HepG2 (cell line): Measurements from ENCODE around the gene RABEPK. TPM values are rescaled to one million over a fixed set of nuclear protein-coding genes. Genes with fewer than 3 reads are reported as not detected.
A peak's percentile ranks its signal among the peaks of the same experiment; 100 is the strongest.

Source experiments
- ATF1 ChIP-seq: IDR thresholded peaks from 2 replicates; pipeline ENCODE4 v1.6.1; 2016; ENCODE audit warnings: mild to moderate bottlenecking, control low read depth
- ELF4 ChIP-seq: sonication (generic); formaldehyde crosslinking; IDR thresholded peaks from 2 replicates; pipeline ENCODE4 v1.5.0; 2020; ENCODE audit warnings: missing genetic modification reagents, mild to moderate bottlenecking, moderate library complexity, borderline replicate concordance
- FOXK1 ChIP-seq: sonication (generic); formaldehyde crosslinking; IDR thresholded peaks from 2 replicates; pipeline ENCODE4 v1.4.0; 2020; ENCODE audit warnings: low read depth, missing genetic modification reagents, borderline replicate concordance
- FOXK2 ChIP-seq: fragments of 450-650 bp; IDR thresholded peaks from 2 replicates; pipeline ENCODE4 v1.6.1; 2016
- HBP1 ChIP-seq: IDR thresholded peaks from 2 replicates; pipeline ENCODE4 v1.6.1; 2016; ENCODE audit warnings: low read depth, control low read depth
- HDAC1 ChIP-seq: sonication (generic); formaldehyde crosslinking; IDR thresholded peaks from 2 replicates; pipeline ENCODE4 v1.5.1; 2020; ENCODE audit warnings: mild to moderate bottlenecking, missing genetic modification reagents
- HNRNPK ChIP-seq: fragments of 200-400 bp; formaldehyde crosslinking; IDR thresholded peaks from 2 replicates; pipeline ENCODE4 v1.6.1; 2018; ENCODE audit warnings: low read length, low read depth, moderate library complexity, mild to moderate bottlenecking; ENCODE audit not compliant: poor library complexity, severe bottlenecking
- KDM3A ChIP-seq: IDR thresholded peaks from 2 replicates; pipeline ENCODE4 v1.6.1; 2018; ENCODE audit warnings: low read depth, missing compliant biosample characterization
- MAFF ChIP-seq: IDR thresholded peaks from 2 replicates; pipeline ENCODE4 v1.6.1; 2011; ENCODE audit warnings: low read depth, low read length, improper control_type of control experiment
- MNT ChIP-seq: fragments of 450-650 bp; IDR thresholded peaks from 2 replicates; pipeline ENCODE4 v1.6.1; 2016
- NKX3-1 ChIP-seq: sonication (generic); formaldehyde crosslinking; IDR thresholded peaks from 2 replicates; pipeline ENCODE4 v1.5.0; 2020; ENCODE audit warnings: missing genetic modification reagents
- POLR2A ChIP-seq, 2 experiments: IDR thresholded peaks; 2 replicates each; pipeline ENCODE4 v1.6.1; 2011; ENCODE audit warnings: low read depth in 2 of 2, low read length in 2 of 2, mild to moderate bottlenecking in 1 of 2, moderate library complexity in 1 of 2; ENCODE audit not compliant: insufficient read depth in 1 of 2
- RFX5 ChIP-seq: IDR thresholded peaks from 2 replicates; pipeline ENCODE4 v1.6.1; 2011; ENCODE audit warnings: low read depth, low read length, improper control_type of control experiment
- SOX13 ChIP-seq, 3 experiments: fragments of 450-650 bp in 1 of 3; sonication (generic) in 1 of 3; formaldehyde crosslinking in 1 of 3; IDR thresholded peaks in 2 of 3; conservative IDR thresholded peaks in 1 of 3; 2 replicates each; pipeline versions ENCODE4 v1.5.0 to v1.6.1; 2016 to 2020; ENCODE audit warnings: antibody characterized with exemption in 1 of 3, mild to moderate bottlenecking in 1 of 3, missing compliant biosample characterization in 1 of 3, missing genetic modification reagents in 1 of 3, moderate library complexity in 1 of 3
- SRSF1 ChIP-seq: fragments of 200-400 bp; formaldehyde crosslinking; optimal IDR thresholded peaks from 2 replicates; pipeline ENCODE3; 2017; ENCODE audit warnings: mild to moderate bottlenecking, low read depth, low read length, moderate library complexity
- ZBTB40 ChIP-seq, 2 experiments: fragments of 450-650 bp in 1 of 2; sonication (generic) in 1 of 2; formaldehyde crosslinking in 1 of 2; IDR thresholded peaks; 2 replicates each; pipeline versions ENCODE4 v1.6.1 to v1.8.0; 2016 to 2022; ENCODE audit warnings: antibody characterized with exemption in 1 of 2, mild to moderate bottlenecking in 1 of 2, missing genetic modification reagents in 1 of 2
- ZNF543 ChIP-seq: sonication (generic); formaldehyde crosslinking; IDR thresholded peaks from 2 replicates; pipeline ENCODE4 v1.4.0; 2020; ENCODE audit warnings: mild to moderate bottlenecking, missing genetic modification reagents
- ZNF839 ChIP-seq: sonication (generic); formaldehyde crosslinking; IDR thresholded peaks from 2 replicates; pipeline ENCODE4 v1.4.0; 2020; ENCODE audit warnings: missing genetic modification reagents, mild to moderate bottlenecking, borderline replicate concordance
- ZNF883 ChIP-seq: sonication (generic); formaldehyde crosslinking; IDR thresholded peaks from 2 replicates; pipeline ENCODE4 v1.5.1; 2020; ENCODE audit warnings: mild to moderate bottlenecking, missing genetic modification reagents; ENCODE audit errors: not compliant biosample characterization
- polyA plus RNA-seq, 8 experiments: library from polyadenylated mRNA; depleted of rRNA in 3 of 8; stranded (reverse) in 7 of 8; unstranded in 1 of 8; fragments of >200 nt; fragmentation: Illumina TruSeq in 4 of 8; extraction: Trizol in 4 of 8; gene quantifications; 2 replicates each; pipeline versions ENCODE4 v1.2.1 to v1.2.3, GENCODE V29; 2011 to 2016; ENCODE audit warnings: low read depth in 4 of 8, missing spikeins in 1 of 8, mixed read lengths in 1 of 8; ENCODE audit not compliant: insufficient read depth in 1 of 8
- total RNA-seq, 5 experiments: library from RNA; depleted of rRNA; stranded (reverse); fragments of >200 nt; fragmentation: Illumina TruSeq; extraction: Trizol; gene quantifications; 2 replicates each; pipeline ENCODE4 v1.2.3, GENCODE V29; 2016; ENCODE audit warnings: low read depth in 1 of 5

The RABEPK gene
- total and polyA plus RNA-seq, 2 of the 13 experiments (the other 11 are each of a cell fraction or from before 2014, with no cell fraction given), result 75.5 to 90.0 TPM

- no peak for TF ChIP-seq ZBTB40 (IDR thresholded peaks at IDR 0.05)
- no peak; the same call in 1 of the 2 replicates for TF ChIP-seq ZBTB40 (CRISPR knock-in tag; IDR thresholded peaks at IDR 0.05)
- TF ChIP-seq KDM3A, result no peak
- TF ChIP-seq SRSF1, result no peak
- no peak for TF ChIP-seq MNT
- TF ChIP-seq SOX13 (IDR thresholded peaks at IDR 0.05), result peak; percentile 57; the same call in 1 of the 2 replicates
- TF ChIP-seq SOX13 (CRISPR knock-in tag; conservative IDR thresholded peaks at IDR 0.05 in 1 of 2, IDR thresholded peaks at IDR 0.05 in 1 of 2), result peak in 1 of 2 experiments; percentile 80; a peak in 2 of 4 replicates
- TF ChIP-seq POLR2A (IDR thresholded peaks at IDR 0.05; ENCODE audit: insufficient read depth in 1 of 2, low read depth in 2 of 2, low read length in 2 of 2), result no peak
- TF ChIP-seq ZNF543 (CRISPR knock-in tag), result no peak
- TF ChIP-seq HDAC1 (CRISPR knock-in tag), result peak; percentile 82
- TF ChIP-seq ELF4 (CRISPR knock-in tag), result no peak
- TF ChIP-seq HBP1 (CRISPR knock-in tag), result no peak
- peak; percentile 79 for TF ChIP-seq FOXK2
- TF ChIP-seq MAFF, result peak; percentile 87
- TF ChIP-seq RFX5, result no peak
- peak; percentile 88 for TF ChIP-seq FOXK1 (CRISPR knock-in tag)
- TF ChIP-seq ZNF883 (CRISPR knock-in tag), result no peak
- peak; percentile 32; the same call in 1 of the 2 replicates for TF ChIP-seq ATF1 (CRISPR knock-in tag)
- no peak for TF ChIP-seq HNRNPK
- no peak for TF ChIP-seq ZNF839 (CRISPR knock-in tag)
- peak; percentile 67; the same call in 1 of the 2 replicates for TF ChIP-seq NKX3-1 (CRISPR knock-in tag)
These were observed 72.4 kb downstream of the RABEPK start (continued) for GRCh38 chr9:125272697-125273096.
